Measurements from ENCODE around the gene FARSB. TPM values are rescaled to one million over a fixed set of nuclear protein-coding genes. Genes with fewer than 3 reads are reported as not detected.

FARSB gene
- polyA plus RNA-seq, 3 donors = 5.8 to 10.9 (median 8.4) TPM

DNA sequence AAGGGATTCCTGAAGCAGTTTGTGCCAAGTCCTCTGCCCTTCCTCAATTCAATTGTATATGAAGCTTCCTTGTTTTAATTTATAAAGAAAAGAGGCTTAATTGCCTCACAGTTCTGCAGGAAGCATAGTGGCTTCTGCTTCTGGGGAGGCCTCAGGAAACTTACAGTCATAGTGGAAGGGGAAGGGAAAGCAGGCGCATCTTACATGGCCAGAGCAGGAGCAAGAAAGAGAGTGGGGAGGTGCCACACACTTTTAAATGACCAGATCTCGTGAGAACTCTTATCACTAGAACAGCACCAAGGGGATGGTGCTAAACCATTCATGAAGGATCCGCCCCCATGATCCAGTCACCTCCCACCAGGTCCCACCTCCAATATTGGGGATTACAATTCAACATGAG is 117.4 kb downstream of the FARSB start:
- Histone ChIP-seq H3K4me3 (replicated peaks in 1 of 3; ENCODE audit: low read depth in 2 of 3, low read length in 3 of 3) (no peak overlapping the region), H3K4me1 (ENCODE audit: control insufficient read depth in 1 of 2, insufficient read depth in 2 of 2, low read length in 2 of 2) (no peaks in the 10 kb centered on the region), H4K20me1 (ENCODE audit: insufficient read depth, low read length) (no peaks in the 10 kb centered on the region), H3K4me2 (replicated peaks; ENCODE audit: extremely low read depth, low read length, poor library complexity, severe bottlenecking) (no peak overlapping the region), H3K27ac (ENCODE audit: low read depth in 1 of 2, low read length in 2 of 2) (no peak overlapping the region), H3K36me3 (replicated peaks in 1 of 2; ENCODE audit: control insufficient read depth in 1 of 2, insufficient read depth in 2 of 2, low read length in 2 of 2) (no peaks in the 10 kb centered on the region), H3K27me3 (ENCODE audit: control insufficient read depth in 2 of 2, insufficient read depth in 2 of 2, low read length in 2 of 2) (peaks cover 0 to 5% of the 10 kb centered on the region in 2 donors), H3K79me2 (ENCODE audit: insufficient read depth, low read length) (no peaks in the 10 kb centered on the region), H2AFZ (ENCODE audit: insufficient read depth, low read depth, low read length, poor library complexity, severe bottlenecking) (no peak overlapping the region), H3K9me3 (replicated peaks in 1 of 2; ENCODE audit: control insufficient read depth in 1 of 2, insufficient read depth in 1 of 2, low read length in 2 of 2) (peaks cover 6 to 11% of the 10 kb centered on the region in 2 donors), H3K9ac (ENCODE audit: insufficient read depth, low read length, poor library complexity, severe bottlenecking) (no peak overlapping the region)
- Mint-ChIP-seq H3K36me3 (no peaks in the 10 kb centered on the region), H3K4me1 (peaks cover 4% of the 10 kb centered on the region), H3K9me3 (peaks cover 6 to 16% (median 9%) of the 10 kb centered on the region in 7 donors), H3K27ac (no peak overlapping the region), H3K27me3 (ENCODE audit: low read depth in 3 of 3) (peaks cover 8 to 10% (median 8%) of the 10 kb centered on the region in 3 donors), H3K4me3 (no peak overlapping the region)
- TF ChIP-seq, protein P1, sequence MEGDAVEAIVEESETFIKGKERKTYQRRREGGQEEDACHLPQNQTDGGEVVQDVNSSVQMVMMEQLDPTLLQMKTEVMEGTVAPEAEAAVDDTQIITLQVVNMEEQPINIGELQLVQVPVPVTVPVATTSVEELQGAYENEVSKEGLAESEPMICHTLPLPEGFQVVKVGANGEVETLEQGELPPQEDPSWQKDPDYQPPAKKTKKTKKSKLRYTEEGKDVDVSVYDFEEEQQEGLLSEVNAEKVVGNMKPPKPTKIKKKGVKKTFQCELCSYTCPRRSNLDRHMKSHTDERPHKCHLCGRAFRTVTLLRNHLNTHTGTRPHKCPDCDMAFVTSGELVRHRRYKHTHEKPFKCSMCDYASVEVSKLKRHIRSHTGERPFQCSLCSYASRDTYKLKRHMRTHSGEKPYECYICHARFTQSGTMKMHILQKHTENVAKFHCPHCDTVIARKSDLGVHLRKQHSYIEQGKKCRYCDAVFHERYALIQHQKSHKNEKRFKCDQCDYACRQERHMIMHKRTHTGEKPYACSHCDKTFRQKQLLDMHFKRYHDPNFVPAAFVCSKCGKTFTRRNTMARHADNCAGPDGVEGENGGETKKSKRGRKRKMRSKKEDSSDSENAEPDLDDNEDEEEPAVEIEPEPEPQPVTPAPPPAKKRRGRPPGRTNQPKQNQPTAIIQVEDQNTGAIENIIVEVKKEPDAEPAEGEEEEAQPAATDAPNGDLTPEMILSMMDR (IDR thresholded peaks at IDR 0.05) = no peak
- no peak for DNase-seq
- intact Hi-C loops (cut with micrococcal nuclease) = no loop called here
- WGBS (ENCODE audit: insufficient coverage) = 69% methylated on average over 2 of the region's 3 CpGs

DNA sequence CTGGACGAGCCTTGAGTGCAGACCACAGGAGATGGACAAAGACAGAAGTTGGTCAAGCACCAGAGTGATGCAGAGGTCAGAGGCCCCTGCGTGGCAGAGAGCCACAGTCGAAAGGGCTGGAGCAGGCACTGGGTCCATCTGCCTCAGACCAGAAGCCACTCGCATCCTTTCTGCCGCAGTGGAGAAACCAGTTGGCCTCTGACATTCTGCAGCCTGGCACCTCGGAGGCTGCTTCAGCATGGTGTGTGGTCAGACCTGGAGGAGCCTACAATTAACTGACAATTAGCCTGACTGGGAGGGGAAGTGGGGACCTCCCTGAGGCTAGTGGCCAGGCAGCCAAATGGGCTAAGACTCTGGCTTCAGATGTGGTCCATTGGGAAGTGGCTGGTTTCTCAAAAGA is 120.4 kb downstream of the FARSB start:
- H3K36me3 Mint-ChIP-seq = no peaks in the 10 kb centered on the region

More for the DNA sequence above, 120.4 kb downstream of the FARSB start:
- 88% methylated on average over 6 of the region's 6 CpGs for WGBS (ENCODE audit: insufficient coverage)
- H3K4me3 Mint-ChIP-seq = no peak overlapping the region
- H3K9me3 Mint-ChIP-seq = peaks cover 6 to 16% (median 9%) of the 10 kb centered on the region in 7 donors
- TF ChIP-seq, protein P1 (IDR thresholded peaks at IDR 0.05) = no peak
- H2AFZ ChIP-seq (ENCODE audit: insufficient read depth, low read depth, low read length, poor library complexity, severe bottlenecking) = no peak overlapping the region
- no peaks in the 10 kb centered on the region for H3K27me3 ChIP-seq (ENCODE audit: control insufficient read depth in 2 of 2, insufficient read depth in 2 of 2, low read length in 2 of 2)
- H3K79me2 ChIP-seq (ENCODE audit: insufficient read depth, low read length) = no peaks in the 10 kb centered on the region
- H3K9ac ChIP-seq (ENCODE audit: insufficient read depth, low read length, poor library complexity, severe bottlenecking) = no peak overlapping the region
- intact Hi-C loops (cut with micrococcal nuclease) = no loop called here
- no peak overlapping the region for H3K27ac ChIP-seq (ENCODE audit: low read depth in 1 of 2, low read length in 2 of 2)
- no peak for DNase-seq
- H3K27ac Mint-ChIP-seq = no peak overlapping the region
- H3K4me1 Mint-ChIP-seq = peaks cover 4% of the 10 kb centered on the region
- H3K9me3 ChIP-seq (replicated peaks in 1 of 2; ENCODE audit: control insufficient read depth in 1 of 2, insufficient read depth in 1 of 2, low read length in 2 of 2) = peaks cover 6 to 11% of the 10 kb centered on the region in 2 donors
- peaks cover 4 to 7% (median 6%) of the 10 kb centered on the region in 3 donors for H3K27me3 Mint-ChIP-seq (ENCODE audit: low read depth in 3 of 3)
- no peak overlapping the region for H3K4me3 ChIP-seq (replicated peaks in 1 of 3; ENCODE audit: low read depth in 2 of 3, low read length in 3 of 3)
- no peaks in the 10 kb centered on the region for H3K36me3 ChIP-seq (replicated peaks in 1 of 2; ENCODE audit: control insufficient read depth in 1 of 2, insufficient read depth in 2 of 2, low read length in 2 of 2)
- no peak overlapping the region for H3K4me2 ChIP-seq (replicated peaks; ENCODE audit: extremely low read depth, low read length, poor library complexity, severe bottlenecking)
- no peaks in the 10 kb centered on the region for H3K4me1 ChIP-seq (ENCODE audit: control insufficient read depth in 1 of 2, insufficient read depth in 2 of 2, low read length in 2 of 2)
- H4K20me1 ChIP-seq (ENCODE audit: insufficient read depth, low read length) = no peaks in the 10 kb centered on the region

All from CD14-positive monocyte (primary cell).